AG09319 (cell line): ENCODE data around the gene ALDH1L2.

ENCODE experiments used
- DNase-seq: peaks from one replicate; pipeline ENCODE4 v3.0.0-alpha.2; 2010; ENCODE audit warnings: low read depth; ENCODE audit errors: extremely low read depth
- TF ChIP-seq, protein P1 (sequence below): IDR thresholded peaks from 2 replicates; pipeline ENCODE4 v1.5.1; 2011; ENCODE audit warnings: low read depth, mild to moderate bottlenecking, inconsistent platforms, low read length, moderate library complexity

Gene ALDH1L2

DNA sequence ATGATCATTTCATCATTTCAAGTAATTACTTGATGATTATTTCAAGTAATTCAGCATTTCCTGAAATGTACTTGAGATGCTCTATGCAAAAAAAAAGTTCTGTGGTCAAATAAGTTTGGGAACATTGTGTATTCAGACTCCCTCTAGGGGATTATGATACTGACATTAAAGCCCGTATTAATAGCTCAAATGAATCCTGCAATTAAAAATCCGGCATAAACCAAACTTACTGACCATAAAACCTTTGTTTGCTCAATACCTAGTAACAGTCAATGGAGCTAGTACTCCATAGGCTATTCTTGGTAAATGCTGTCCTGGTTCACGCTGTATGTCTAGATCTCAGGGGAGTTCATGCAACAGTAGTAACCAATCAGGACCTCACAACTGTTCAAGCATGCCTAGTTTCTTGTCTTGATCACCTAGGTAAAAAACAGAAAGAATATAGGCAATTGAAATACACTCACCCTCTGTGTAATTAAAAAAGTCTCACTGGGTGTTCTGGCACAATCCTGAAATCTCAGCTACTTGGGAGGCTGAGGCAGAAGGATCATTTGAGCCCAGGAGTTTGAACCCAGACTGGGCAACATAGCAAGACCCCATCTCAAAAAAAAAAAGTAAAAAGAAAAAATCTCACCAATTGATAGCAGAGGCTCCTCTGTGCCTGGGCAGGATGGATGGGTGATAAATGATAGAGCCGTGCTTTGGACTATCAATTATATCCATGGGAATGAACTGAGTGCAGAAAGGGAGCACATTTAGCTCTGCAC, 14.1 kb downstream of the ALDH1L2 start:
- TF ChIP-seq, protein P1, sequence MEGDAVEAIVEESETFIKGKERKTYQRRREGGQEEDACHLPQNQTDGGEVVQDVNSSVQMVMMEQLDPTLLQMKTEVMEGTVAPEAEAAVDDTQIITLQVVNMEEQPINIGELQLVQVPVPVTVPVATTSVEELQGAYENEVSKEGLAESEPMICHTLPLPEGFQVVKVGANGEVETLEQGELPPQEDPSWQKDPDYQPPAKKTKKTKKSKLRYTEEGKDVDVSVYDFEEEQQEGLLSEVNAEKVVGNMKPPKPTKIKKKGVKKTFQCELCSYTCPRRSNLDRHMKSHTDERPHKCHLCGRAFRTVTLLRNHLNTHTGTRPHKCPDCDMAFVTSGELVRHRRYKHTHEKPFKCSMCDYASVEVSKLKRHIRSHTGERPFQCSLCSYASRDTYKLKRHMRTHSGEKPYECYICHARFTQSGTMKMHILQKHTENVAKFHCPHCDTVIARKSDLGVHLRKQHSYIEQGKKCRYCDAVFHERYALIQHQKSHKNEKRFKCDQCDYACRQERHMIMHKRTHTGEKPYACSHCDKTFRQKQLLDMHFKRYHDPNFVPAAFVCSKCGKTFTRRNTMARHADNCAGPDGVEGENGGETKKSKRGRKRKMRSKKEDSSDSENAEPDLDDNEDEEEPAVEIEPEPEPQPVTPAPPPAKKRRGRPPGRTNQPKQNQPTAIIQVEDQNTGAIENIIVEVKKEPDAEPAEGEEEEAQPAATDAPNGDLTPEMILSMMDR: no peak
- DNase-seq: no peak

DNA sequence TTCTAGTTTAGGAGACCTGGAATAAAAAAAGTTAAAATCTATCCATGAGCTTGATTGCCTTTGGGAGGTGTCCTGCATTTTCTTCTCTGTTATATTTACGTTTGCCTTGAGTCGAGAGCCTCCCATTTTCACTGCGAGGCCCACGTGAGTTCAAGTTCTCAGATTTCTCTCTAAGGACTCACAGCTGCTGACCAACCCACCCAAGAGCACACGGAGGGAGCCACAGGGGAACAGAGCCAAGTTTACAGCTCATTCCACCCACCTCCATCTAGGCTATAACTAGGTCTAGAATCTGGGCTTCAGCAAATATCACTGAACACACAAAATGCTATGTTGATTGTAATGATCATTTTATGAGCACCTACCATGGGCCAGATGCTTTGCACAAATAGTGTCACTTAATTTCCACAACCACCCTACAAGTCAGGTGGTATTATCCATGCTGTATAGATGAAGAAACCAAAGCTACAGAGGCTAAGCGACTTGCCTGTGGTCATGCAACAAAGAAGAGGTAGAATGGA, 16.7 kb downstream of the ALDH1L2 start:
- TF ChIP-seq, protein P1: no peak
- DNase-seq: no peak

DNA sequence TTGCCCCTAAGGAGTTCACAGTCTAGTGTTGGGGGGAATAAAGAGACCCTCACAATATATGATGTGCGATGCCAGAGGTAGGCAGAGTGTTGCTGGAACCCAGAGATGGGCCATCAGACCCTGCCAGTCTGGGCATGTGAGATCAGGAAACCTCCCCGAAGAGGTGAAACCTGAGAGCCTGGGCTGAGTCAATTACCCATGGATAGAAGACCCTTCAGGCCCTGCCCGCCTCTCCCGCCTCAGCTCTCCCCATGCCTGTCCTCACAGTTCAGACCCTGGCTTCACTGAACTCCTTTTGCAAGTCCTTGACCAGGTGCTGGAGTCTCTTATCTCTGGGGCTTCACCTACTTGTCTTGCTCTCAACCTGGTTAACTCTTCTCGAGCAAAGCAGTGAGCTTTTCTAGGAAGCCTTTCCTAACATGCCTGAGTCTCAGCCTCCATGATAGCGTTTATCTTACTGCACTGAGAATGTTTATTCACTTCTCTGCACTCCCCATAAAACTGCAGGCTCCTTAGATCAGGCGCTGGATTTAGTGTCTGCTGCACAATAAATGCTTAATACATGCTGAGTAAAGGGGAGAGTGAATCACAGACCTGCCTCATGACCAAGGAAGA, 19.6 kb downstream of the ALDH1L2 start:
- TF ChIP-seq, protein P1: no peak
- DNase-seq: no peak

DNA sequence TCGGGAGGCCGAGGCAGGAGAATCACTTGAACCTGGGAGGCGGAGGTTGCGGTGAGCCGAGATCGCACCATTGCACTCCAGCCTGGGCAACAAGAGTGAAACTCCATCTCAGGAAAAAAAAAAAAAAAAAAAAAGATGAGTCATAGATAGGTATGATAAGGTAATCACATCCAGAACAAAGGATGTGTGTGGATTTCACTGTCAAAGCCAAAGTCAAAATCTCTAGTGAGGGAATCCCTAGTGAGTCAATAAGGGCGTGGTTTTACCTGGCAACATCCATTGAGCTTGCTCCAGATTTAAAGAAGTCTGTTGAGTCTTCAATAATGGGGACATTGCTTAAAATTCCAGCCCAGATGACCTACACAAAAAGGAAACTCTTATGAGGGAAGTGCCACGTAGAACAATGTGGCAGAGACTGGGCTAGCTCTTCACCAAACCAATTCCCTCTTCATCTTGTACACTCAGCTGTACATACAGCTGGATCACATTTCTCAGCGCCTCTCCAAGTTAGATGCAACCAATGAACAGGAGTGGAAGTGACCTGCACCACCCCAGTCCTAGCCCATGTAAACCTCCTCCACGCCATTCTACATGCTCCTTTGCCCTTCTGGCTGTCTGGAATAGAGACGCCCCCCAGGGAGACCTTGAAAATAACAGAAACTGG, 23.4 kb downstream of the ALDH1L2 start:
- TF ChIP-seq, protein P1: no peak
- no peak for DNase-seq

DNA sequence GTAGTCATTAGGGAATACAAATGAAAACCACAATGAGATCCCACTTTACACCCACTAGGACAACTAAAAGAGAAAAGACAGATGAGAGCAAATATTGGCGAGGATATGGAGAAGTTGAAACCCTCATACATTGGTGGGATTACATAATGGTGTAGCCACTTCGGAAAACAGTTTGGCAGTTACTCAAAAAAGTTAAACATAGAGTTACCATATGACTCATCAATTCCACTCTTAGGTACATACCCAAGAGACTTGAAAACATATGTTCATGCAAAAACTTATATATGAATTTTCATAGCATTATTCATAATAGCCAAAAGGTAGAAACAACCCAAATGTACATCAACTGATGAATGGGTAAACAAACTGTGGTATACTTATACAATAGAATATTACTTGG, 27.1 kb downstream of the ALDH1L2 start:
- TF ChIP-seq, protein P1: no peak
- DNase-seq: no peak

DNA sequence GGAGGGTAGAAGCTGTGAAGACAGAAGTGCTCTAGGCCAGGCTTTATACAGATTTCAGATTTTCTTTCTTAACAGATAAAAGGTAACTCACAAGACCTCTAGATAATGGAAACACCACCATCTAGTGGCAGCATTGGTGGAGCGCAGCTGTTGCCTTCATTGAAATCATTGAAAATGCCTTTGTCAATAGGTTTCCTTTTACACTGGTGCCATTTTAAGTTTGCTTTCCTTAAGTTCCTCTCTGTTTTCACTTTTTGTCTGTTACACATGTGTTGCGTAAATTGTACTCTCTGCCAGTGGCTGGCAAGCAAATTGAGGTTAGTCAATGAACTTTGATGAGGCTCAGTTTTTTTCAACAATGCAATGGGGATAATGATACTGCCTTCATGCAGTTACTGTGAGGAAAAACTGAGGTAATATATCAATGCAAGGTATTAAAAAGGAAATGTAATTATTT, 31.1 kb downstream of the ALDH1L2 start:
- TF ChIP-seq, protein P1: peak; percentile 92
- DNase-seq: peak; percentile 75

DNA sequence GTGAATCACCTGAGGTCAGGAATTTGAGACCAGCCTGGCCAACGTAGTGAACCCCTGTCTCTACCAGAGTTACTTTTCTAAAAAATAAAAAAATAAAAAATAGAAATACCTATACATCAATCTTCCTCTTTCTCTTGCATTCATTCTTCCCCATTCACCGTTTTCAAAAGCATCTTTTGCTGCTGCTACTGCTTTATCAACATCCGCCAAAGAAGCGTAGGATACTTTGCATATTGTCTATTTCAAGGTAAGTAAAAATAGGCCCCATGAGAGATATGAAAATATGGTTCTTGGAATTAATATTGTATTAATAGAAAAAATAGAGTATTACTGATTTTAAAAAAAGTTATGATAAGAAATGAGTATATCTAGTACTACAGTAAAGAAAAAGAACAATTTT, 32.3 kb downstream of the ALDH1L2 start:
- DNase-seq: no peak
- TF ChIP-seq, protein P1: no peak
